Peyer's patch (tissue), 4 donors: ENCODE measurements around the gene CDCA7L.

Experiments
- POLR2A ChIP-seq, 2 donors: fragments of 450-650 bp; IDR thresholded peaks; one replicate each; pipeline ENCODE4 v1.5.1; 2017; ENCODE audit warnings: antibody characterized with exemption in 2 of 2, mild to moderate bottlenecking in 2 of 2, moderate library complexity in 2 of 2
- TF ChIP-seq, protein P1 (sequence below), 6 experiments: fragments of 450-650 bp in 4 of 6; fragments of 200-600 bp in 2 of 6; sonication (generic) in 1 of 6; IDR thresholded peaks; one replicate each; pipeline ENCODE4 v1.5.1; 2017 to 2019; ENCODE audit warnings: antibody characterized with exemption in 6 of 6, mild to moderate bottlenecking in 3 of 6, moderate library complexity in 1 of 6

DNA sequence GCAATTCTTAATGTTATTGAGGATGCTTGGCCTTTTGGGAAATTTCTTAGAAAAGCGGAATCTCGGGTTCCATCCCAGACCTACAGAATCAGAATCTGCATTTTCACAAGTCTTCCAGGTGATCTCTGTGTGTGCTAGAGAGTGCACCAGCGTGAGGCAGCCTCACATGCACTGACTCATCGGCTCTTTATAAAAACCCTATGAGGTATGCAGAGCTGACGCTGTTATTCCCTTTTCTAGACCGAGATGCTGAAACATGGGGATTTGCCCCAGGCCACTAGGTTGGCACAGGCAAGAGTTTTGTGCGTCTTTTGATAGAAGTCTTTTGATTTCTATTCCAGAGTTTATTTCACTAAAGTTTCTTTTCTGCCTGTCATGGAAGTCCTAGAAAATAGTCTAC is 61.2 kb downstream of the CDCA7L start:
- TF ChIP-seq, protein P1, sequence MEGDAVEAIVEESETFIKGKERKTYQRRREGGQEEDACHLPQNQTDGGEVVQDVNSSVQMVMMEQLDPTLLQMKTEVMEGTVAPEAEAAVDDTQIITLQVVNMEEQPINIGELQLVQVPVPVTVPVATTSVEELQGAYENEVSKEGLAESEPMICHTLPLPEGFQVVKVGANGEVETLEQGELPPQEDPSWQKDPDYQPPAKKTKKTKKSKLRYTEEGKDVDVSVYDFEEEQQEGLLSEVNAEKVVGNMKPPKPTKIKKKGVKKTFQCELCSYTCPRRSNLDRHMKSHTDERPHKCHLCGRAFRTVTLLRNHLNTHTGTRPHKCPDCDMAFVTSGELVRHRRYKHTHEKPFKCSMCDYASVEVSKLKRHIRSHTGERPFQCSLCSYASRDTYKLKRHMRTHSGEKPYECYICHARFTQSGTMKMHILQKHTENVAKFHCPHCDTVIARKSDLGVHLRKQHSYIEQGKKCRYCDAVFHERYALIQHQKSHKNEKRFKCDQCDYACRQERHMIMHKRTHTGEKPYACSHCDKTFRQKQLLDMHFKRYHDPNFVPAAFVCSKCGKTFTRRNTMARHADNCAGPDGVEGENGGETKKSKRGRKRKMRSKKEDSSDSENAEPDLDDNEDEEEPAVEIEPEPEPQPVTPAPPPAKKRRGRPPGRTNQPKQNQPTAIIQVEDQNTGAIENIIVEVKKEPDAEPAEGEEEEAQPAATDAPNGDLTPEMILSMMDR (IDR thresholded peaks at IDR 0.05), result no peak
- no peak for TF ChIP-seq POLR2A (IDR thresholded peaks at IDR 0.05)
